OCI-LY3 (cell line): ENCODE measurements around the gene CYSLTR2.

Source experiments
- CTCF ChIP-seq: fragments of 200-600, 300-600 bp; sonication (generic); IDR thresholded peaks from 2 replicates; pipeline ENCODE4 v1.5.1; 2014; ENCODE audit warnings: antibody characterized with exemption, low read length, low read depth
- EZH2phosphoT487 ChIP-seq: fragments of 200-600 bp; shearing (Covaris generic); IDR thresholded peaks from 2 replicates; pipeline ENCODE4 v1.6.1; 2018; ENCODE audit warnings: antibody characterized with exemption, mixed run types, low read depth

GRCh38 chr13:48645845-48646244 lies 7.9 kb upstream of the CYSLTR2 start:
- TF ChIP-seq CTCF, result no peak
- TF ChIP-seq EZH2phosphoT487, result no peak
